Endometrium (tissue), 2 donors: Measurements from ENCODE around the gene SIRT3.
"Not testable (repeated sequence)": the region's sequence is repeated elsewhere in the genome, so short reads cannot be mapped to it uniquely, and the experiment has no call there.

Source experiments
- FAIRE-seq: peaks from 2 replicates; lab custom pipeline; 2012; peaks lifted over from hg19 to GRCh38; lab: Jason Lieb, UNC
- donor health status: control.
- donor health status: control.

Gene SIRT3

GRCh38 chr11:240315-240714, 4.2 kb upstream of the SIRT3 start:
- FAIRE-seq: no peak

GRCh38 chr11:238346-238745, 2.2 kb upstream of the SIRT3 start:
- FAIRE-seq: not testable (repeated sequence)

DNA sequence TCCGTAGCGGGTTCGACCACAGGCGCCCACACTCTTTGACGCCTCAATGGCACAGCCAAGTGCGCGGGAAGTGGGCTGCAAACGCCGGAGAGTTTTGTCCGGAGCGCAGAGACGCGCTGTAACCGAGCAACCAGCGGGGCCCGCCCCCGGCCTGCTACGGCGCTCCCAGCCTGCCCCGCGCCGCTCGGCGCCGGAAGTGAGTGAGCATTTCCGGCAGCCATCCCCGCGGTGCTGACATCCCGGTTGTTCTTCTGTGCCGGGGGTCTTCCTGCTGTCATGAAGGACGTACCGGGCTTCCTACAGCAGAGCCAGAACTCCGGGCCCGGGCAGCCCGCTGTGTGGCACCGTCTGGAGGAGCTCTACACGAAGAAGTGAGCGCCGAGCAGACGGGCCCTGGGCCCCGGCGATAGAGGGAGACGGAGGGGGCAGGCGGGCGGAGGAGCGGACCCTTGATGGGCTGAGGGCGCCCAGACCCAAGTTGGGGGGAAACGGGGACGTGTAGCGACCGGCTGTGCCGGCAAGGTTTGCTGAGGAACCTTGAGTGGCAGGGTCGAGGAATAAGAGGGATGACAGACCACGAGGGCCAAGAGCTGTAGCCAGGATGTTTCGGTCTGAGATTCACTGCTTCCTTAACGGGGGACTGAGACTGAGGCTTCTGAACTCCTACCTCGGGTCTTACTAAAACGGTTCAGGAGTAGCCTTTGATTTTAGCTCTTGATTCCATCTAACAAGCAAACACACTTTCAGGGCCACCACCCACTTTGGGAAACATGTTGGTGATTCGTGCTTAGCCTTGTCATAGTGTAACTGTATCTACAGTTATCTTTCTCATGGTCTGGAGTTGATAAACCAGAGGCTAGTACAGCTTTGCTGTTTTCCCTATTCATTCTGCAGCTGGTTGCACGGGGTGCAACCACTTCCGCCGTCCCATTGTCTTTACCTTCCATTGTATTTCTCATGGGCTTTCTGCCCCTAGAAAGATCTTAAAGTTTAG, 929 bp upstream of the SIRT3 start, which contains the start of gene PSMD13:
PSMD13 (plus strand) TSS at position 203 of the 994 bp plus-strand sequence; CDS start at position 277, 74 bp downstream.
- FAIRE-seq: no peak

- FAIRE-seq: no peak
These were observed 539 bp downstream of the SIRT3 start for GRCh38 chr11:235609-235996.

GRCh38 chr11:235180-235579, 962 bp downstream of the SIRT3 start:
- FAIRE-seq: no peak

DNA sequence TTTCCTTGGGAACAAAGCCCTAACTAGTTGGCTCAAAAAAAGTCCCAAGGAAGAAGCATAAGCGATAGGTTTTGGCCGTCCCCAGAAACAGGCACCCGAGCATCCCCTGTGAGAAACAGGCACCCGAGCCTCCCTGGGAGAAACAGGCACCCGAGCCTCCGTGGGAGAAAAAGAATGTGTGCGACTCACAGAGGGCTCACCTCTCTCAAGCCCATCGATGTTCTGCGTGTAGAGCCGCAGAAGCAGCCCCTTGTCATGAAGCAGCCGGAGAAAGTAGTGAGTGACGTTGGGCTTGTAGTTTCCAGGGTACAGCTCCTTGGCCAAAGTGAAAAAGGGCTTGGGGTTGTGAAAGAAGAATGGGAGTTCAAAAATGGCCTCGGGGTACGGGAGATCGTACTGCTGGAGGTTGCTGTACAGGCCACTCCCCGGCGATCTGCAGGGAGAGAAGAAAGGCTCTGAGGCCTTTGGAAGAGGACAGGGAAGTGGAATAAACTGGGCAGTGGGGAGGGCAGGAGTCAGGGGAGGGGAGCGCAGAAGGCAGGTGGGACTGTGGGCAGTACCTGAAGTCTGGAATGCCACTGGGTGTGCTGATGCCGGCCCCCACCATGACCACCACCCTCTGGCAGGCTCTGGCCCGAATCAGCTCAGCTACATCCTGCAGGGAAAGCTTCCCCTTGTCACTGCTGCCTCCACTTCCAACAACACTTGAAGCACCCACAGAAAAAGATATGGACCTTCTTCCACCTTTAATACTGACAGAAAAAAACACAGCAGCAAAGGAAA, 3.2 kb downstream of the SIRT3 start:
- no peak for FAIRE-seq

- FAIRE-seq: no peak
These were observed 5.7 kb downstream of the SIRT3 start for GRCh38 chr11:230431-230830.

DNA sequence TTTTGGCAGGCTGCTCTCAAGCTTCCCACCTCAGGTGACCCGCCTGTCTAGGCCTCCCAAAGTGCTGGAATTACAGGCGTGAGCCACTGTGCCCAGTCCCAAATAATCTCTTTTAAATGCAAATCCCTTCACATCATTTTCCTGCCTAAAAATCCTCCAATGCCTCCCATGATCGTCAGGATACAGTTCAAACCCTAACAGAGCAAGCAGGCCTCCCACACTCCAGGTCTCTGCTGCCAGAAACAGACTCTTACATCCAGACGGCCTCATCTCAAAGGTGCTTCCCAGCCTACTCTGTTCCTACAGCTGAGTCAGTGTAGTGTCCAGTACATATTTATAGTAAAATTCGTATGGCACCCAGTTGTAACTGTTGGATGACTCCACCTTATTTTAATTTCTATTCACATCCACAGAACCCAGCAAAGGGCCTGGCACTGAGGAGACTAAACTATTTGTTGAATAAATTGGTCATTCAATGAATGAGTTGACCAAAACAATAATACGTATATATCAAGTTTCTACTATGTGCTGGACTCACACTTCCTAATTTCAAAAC, 8.2 kb downstream of the SIRT3 start:
- no peak for FAIRE-seq

DNA sequence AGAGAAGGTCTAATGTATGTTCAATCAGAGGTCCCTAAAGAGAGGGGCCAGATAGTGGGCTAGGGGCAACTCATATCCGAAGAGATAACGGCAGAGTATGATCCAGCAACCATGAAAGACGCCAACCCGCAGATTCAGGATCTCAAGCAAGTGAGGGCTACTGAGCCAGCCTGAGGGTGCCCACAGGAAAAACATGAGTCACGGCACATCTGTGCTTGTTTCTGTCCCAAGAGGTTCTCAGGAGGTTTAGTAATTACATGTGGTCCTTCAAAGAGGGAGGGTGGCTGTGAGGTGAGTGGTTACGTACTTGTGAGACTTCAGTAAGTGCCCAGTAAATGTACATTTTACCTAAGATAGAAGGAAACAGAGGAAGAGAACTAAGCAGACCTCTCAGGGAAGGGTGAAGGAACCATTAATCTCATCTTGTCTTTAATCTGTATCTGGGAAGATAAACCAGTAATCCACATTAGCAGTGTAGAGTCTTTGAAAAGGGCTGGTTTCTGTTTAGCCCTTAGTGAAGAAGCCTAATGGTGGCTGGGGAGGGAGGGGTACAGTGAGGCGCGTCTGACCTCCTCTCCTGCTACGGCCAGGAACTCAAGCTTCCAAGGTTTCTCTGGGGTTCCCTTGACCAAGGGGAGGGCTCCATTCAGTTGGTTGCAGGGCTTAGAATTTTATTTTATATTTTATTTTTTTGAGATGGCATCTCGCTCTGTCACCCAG, 10.2 kb downstream of the SIRT3 start:
- FAIRE-seq: no peak

- FAIRE-seq: no peak
These were observed 11.7 kb downstream of the SIRT3 start for GRCh38 chr11:224424-224823.

- no peak for FAIRE-seq
These were observed 12.3 kb downstream of the SIRT3 start for GRCh38 chr11:223884-224283.

DNA sequence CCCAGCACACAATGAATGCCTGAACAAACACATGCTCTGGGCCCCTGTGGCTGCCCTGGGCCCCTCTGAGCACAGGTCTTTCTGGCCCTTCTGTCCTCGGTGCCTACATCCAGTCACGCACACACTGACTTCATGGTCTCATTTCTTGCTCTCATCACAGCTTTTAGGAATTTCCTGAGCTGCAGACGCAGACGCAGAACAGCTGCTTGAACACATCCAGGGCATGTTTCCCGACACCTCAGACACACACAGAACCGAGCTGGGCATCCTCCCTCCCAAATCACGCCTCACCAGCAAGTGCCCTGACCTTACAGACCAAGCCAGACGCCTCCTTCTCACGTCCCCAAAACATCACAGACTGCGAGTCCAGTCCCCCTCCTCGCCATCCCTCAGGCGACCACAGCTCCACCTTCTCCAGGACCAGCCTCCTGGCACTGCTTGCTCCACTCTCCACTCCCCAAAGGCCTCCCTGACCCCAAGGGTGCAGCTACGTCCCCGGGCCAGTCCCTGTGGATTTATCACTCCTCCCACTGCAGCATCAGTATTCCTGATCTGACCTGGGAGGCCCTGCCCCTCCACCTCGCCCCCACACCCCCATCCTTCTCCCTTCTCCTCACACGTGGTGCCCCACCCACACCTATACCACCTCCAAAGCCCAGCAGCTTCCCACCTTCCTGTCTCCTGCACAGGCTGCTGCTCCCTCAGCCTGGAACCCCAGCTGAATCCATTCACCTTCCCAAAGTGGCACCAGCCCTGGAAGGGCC, 12.9 kb downstream of the SIRT3 start:
- no peak for FAIRE-seq

- FAIRE-seq: no peak
These were observed 13.9 kb downstream of the SIRT3 start for GRCh38 chr11:221998-222789.

GRCh38 chr11:221539-221938, 14.6 kb downstream of the SIRT3 start:
- no peak for FAIRE-seq

GRCh38 chr11:220641-221215, 15.4 kb downstream of the SIRT3 start:
- FAIRE-seq: not testable (repeated sequence)

- no peak for FAIRE-seq
These were observed 17.1 kb downstream of the SIRT3 start for GRCh38 chr11:218815-219593.

- FAIRE-seq: no peak
These were observed 18.4 kb downstream of the SIRT3 start for GRCh38 chr11:217704-218103.

- FAIRE-seq: no peak
These were observed 19.8 kb downstream of the SIRT3 start for GRCh38 chr11:216081-216974.
